ENCODE measurements around the gene CFAP100. TPM values are rescaled to one million over a fixed set of nuclear protein-coding genes. Genes with fewer than 3 reads are reported as not detected.

The CFAP100 gene
- total RNA-seq, 3 donors from 2014 or later (not counting 1 experiment from before 2014, with no cell fraction given) = not detected

DNA sequence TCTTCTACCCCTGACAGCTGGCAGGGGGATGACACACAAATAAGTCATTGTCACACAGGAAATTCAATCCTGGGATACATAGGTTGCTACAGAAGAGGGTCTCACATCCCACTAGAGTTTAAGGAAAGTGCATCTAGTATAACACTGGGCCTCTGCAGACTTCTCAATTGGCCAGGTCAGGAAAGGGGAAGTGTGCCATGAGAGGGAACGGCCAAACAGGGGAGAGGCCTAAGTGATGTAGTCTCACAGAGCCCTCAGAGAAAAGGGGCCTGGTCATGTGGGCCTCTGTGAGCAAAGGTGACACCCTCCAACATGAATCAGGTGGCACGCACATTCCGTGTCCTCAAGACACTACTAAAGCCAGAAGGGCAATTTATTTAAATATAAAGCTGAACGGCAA lies 69.8 kb downstream of the CFAP100 start:
- H3K36me3 Mint-ChIP-seq = peaks cover 3% of the 10 kb centered on the region
- ATAC-seq = no peak
- intact Hi-C loops (cut with micrococcal nuclease) = no loop called here
- no peaks in the 10 kb centered on the region for H3K27me3 Mint-ChIP-seq (ENCODE audit: low read depth in 2 of 2)
- 73% methylated on average over 4 of the region's 4 CpGs for WGBS (ENCODE audit: insufficient coverage)
- Histone ChIP-seq H3K9me3 (ENCODE audit: control insufficient read depth, insufficient read depth, low read length) (no peaks in the 10 kb centered on the region), H3K4me1 (ENCODE audit: control insufficient read depth, insufficient read depth, low read length) (peaks cover 24% of the 10 kb centered on the region), H3K27ac (ENCODE audit: low read length) (no peak overlapping the region), H3K36me3 (ENCODE audit: control insufficient read depth, insufficient read depth, low read length) (peaks cover 96% of the 10 kb centered on the region), H3K27me3 (ENCODE audit: control insufficient read depth, insufficient read depth, low read length) (no peaks in the 10 kb centered on the region), H3K4me3 (ENCODE audit: low read length) (no peak overlapping the region)
- H3K4me1 Mint-ChIP-seq = peaks cover 30 to 31% of the 10 kb centered on the region in 2 donors
- no peak for DNase-seq
- H3K9me3 Mint-ChIP-seq = no peaks in the 10 kb centered on the region
- H3K27ac Mint-ChIP-seq = peak overlapping the region in 1 of 2 donors; percentile 33
- TF ChIP-seq, protein P1, sequence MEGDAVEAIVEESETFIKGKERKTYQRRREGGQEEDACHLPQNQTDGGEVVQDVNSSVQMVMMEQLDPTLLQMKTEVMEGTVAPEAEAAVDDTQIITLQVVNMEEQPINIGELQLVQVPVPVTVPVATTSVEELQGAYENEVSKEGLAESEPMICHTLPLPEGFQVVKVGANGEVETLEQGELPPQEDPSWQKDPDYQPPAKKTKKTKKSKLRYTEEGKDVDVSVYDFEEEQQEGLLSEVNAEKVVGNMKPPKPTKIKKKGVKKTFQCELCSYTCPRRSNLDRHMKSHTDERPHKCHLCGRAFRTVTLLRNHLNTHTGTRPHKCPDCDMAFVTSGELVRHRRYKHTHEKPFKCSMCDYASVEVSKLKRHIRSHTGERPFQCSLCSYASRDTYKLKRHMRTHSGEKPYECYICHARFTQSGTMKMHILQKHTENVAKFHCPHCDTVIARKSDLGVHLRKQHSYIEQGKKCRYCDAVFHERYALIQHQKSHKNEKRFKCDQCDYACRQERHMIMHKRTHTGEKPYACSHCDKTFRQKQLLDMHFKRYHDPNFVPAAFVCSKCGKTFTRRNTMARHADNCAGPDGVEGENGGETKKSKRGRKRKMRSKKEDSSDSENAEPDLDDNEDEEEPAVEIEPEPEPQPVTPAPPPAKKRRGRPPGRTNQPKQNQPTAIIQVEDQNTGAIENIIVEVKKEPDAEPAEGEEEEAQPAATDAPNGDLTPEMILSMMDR (IDR thresholded peaks at IDR 0.05) = no peak
- no peak overlapping the region for H3K4me3 Mint-ChIP-seq

DNA sequence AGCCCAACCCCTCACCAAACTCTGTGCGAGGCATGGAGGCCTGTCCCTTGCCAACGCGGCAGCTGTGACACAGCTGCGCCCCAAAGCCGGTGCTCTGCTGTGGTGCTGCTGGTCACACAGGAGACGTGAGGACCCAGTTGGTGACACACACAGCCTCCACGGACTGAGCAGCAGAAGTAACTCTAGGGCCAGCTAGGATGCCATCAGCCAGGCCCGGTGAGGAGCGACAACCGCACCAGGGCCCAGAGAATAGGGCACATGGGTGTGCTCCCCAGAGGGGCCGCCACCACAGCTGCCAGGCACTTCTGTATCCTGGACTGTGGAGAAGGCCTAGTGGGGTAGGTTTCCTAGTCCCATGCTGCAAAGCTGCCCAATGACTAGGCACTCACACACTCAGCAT lies 70.3 kb downstream of the CFAP100 start:
- H3K4me3 Mint-ChIP-seq = no peak overlapping the region
- H3K27me3 Mint-ChIP-seq (ENCODE audit: low read depth in 2 of 2) = no peaks in the 10 kb centered on the region
- TF ChIP-seq, protein P1 (IDR thresholded peaks at IDR 0.05) = no peak
- Histone ChIP-seq H3K27ac (ENCODE audit: low read length) (no peak overlapping the region), H3K36me3 (ENCODE audit: control insufficient read depth, insufficient read depth, low read length) (peaks cover 96% of the 10 kb centered on the region), H3K4me1 (ENCODE audit: control insufficient read depth, insufficient read depth, low read length) (peaks cover 24% of the 10 kb centered on the region), H3K27me3 (ENCODE audit: control insufficient read depth, insufficient read depth, low read length) (no peaks in the 10 kb centered on the region), H3K9me3 (ENCODE audit: control insufficient read depth, insufficient read depth, low read length) (no peaks in the 10 kb centered on the region), H3K4me3 (ENCODE audit: low read length) (no peak overlapping the region)
- H3K36me3 Mint-ChIP-seq = peaks cover 8% of the 10 kb centered on the region
- ATAC-seq (peak in 1 of 3 donors; percentile 22), DNase-seq (no peak)
- H3K9me3 Mint-ChIP-seq = no peaks in the 10 kb centered on the region
- H3K27ac Mint-ChIP-seq = peak overlapping the region in 1 of 2 donors; percentile 14
- H3K4me1 Mint-ChIP-seq = peaks cover 31 to 35% of the 10 kb centered on the region in 2 donors
- 95% methylated on average over 11 of the region's 11 CpGs for WGBS (ENCODE audit: insufficient coverage)
- intact Hi-C loops (cut with micrococcal nuclease) = no loop called here

DNA sequence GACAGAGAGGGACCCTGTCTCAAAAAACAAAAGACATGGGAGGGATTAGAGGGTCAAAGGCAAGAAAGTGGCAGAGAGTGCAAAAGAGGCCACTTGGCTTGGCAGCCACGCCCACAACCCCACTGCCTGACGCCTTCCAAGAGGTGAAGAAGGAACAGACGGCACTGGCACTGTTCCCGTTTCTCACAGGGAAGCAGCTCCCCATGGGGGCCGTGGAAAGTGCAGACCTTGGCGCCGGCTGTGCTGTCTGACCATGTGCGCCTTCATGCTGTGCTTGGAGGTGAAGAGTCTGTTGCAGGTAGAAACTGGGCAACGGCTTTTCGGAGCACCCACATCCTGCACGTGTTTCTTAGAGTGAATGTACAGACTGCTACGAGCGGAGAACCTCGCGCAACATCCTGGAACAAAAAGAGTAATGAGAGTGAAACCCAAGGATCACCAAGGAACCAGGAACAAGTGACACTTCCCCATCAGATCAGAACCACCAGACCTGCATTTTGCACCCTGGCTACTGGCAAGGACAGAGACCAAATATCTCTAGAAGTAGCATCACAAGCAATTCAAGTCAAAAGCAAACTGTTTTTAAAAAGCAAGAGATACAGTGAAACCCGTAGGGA lies 71.3 kb downstream of the CFAP100 start:
- H3K4me3 Mint-ChIP-seq = no peak overlapping the region
- peak overlapping the region; percentile 29 to 60 for H3K27ac Mint-ChIP-seq
- H3K27me3 Mint-ChIP-seq (ENCODE audit: low read depth in 2 of 2) = no peaks in the 10 kb centered on the region
- Histone ChIP-seq H3K27ac (ENCODE audit: low read length) (no peak overlapping the region), H3K4me1 (ENCODE audit: control insufficient read depth, insufficient read depth, low read length) (peaks cover 24% of the 10 kb centered on the region), H3K36me3 (ENCODE audit: control insufficient read depth, insufficient read depth, low read length) (peaks cover 96% of the 10 kb centered on the region), H3K27me3 (ENCODE audit: control insufficient read depth, insufficient read depth, low read length) (no peaks in the 10 kb centered on the region), H3K4me3 (ENCODE audit: low read length) (no peak overlapping the region), H3K9me3 (ENCODE audit: control insufficient read depth, insufficient read depth, low read length) (no peaks in the 10 kb centered on the region)
- WGBS (ENCODE audit: insufficient coverage) = 91% methylated on average over 16 of the region's 16 CpGs
- TF ChIP-seq, protein P1 (IDR thresholded peaks at IDR 0.05) = no peak
- DNase-seq (no peak), ATAC-seq (no peak)
- peaks cover 8% of the 10 kb centered on the region for H3K36me3 Mint-ChIP-seq
- no peaks in the 10 kb centered on the region for H3K9me3 Mint-ChIP-seq
- peaks cover 31 to 39% of the 10 kb centered on the region in 2 donors for H3K4me1 Mint-ChIP-seq
- intact Hi-C loops (cut with micrococcal nuclease) = no loop called here

Measured in natural killer cell (primary cell).